GM21423 (cell line): ENCODE results near the gene SCFD2.

Experiments
- ATAC-seq: cut with Tn5 transposase; IDR thresholded peaks from one replicate; pipeline ENCODE4 v1.9.1; 2021; ENCODE audit warnings: mild to moderate bottlenecking, moderate library complexity; ENCODE audit not compliant: unreplicated experiment

Gene SCFD2

GRCh38 chr4:52894443-52894842 lies 471.4 kb downstream of the SCFD2 start:
- ATAC-seq: no peak

GRCh38 chr4:52892880-52893279 lies 473.0 kb downstream of the SCFD2 start:
- no peak for ATAC-seq

GRCh38 chr4:52891743-52892142 lies 474.1 kb downstream of the SCFD2 start:
- ATAC-seq: no peak

GRCh38 chr4:52890521-52890791 lies 475.4 kb downstream of the SCFD2 start:
- no peak for ATAC-seq

GRCh38 chr4:52889778-52890520 lies 475.9 kb downstream of the SCFD2 start:
- ATAC-seq: no peak

- no peak for ATAC-seq
Measured at GRCh38 chr4:52889354-52889753, 476.5 kb downstream of the SCFD2 start.

- no peak for ATAC-seq
Measured at GRCh38 chr4:52884994-52885393, 480.9 kb downstream of the SCFD2 start.

- no peak for ATAC-seq
Measured at GRCh38 chr4:52883707-52884669, 481.9 kb downstream of the SCFD2 start.

GRCh38 chr4:52883183-52883621 lies 482.7 kb downstream of the SCFD2 start:
- ATAC-seq: no peak

- no peak for ATAC-seq
Measured at GRCh38 chr4:52880994-52881393, 484.9 kb downstream of the SCFD2 start.

GRCh38 chr4:52879471-52879870 lies 486.4 kb downstream of the SCFD2 start:
- ATAC-seq: no peak

GRCh38 chr4:52877694-52878093 lies 488.2 kb downstream of the SCFD2 start:
- ATAC-seq: no peak

GRCh38 chr4:52877036-52877435 lies 488.8 kb downstream of the SCFD2 start:
- no peak for ATAC-seq

- ATAC-seq: no peak
Measured at GRCh38 chr4:52876069-52876468, 489.8 kb downstream of the SCFD2 start.

- ATAC-seq: no peak
Measured at GRCh38 chr4:52874948-52875347, 490.9 kb downstream of the SCFD2 start.

- no peak for ATAC-seq
Measured at GRCh38 chr4:52873861-52874343, 492.0 kb downstream of the SCFD2 start.

GRCh38 chr4:52873191-52873590 lies 492.7 kb downstream of the SCFD2 start:
- no peak for ATAC-seq

GRCh38 chr4:52870225-52870624 lies 495.6 kb downstream of the SCFD2 start:
- ATAC-seq: no peak

GRCh38 chr4:52869656-52870055 lies 496.2 kb downstream of the SCFD2 start:
- ATAC-seq: no peak

- no peak for ATAC-seq
Measured at GRCh38 chr4:52869196-52869595, 496.7 kb downstream of the SCFD2 start.

GRCh38 chr4:52868133-52868532 lies 497.7 kb downstream of the SCFD2 start:
- no peak for ATAC-seq

- ATAC-seq: no peak
Measured at GRCh38 chr4:52867163-52867562, 498.7 kb downstream of the SCFD2 start.
